Esophagus muscularis mucosa (tissue), 4 donors: ENCODE data around the gene USP22.

Source experiments
- EP300 ChIP-seq: sonication (generic); formaldehyde crosslinking; IDR thresholded peaks from one replicate; pipeline ENCODE4 v1.6.1; 2017; ENCODE audit warnings: antibody characterized with exemption
- POLR2AphosphoS5 ChIP-seq, 2 donors: sonication (generic); formaldehyde crosslinking; IDR thresholded peaks; one replicate each; pipeline ENCODE4 v1.6.1; 2017; ENCODE audit warnings: antibody characterized with exemption in 2 of 2
- TF ChIP-seq, protein P1 (sequence below), 3 experiments: fragments of 200-600 bp in 2 of 3; fragments of 450-650 bp in 1 of 3; sonication (generic) in 2 of 3; IDR thresholded peaks; one replicate each; pipeline ENCODE4 v1.5.1; 2017 to 2019; ENCODE audit warnings: antibody characterized with exemption in 3 of 3, mild to moderate bottlenecking in 2 of 3, moderate library complexity in 1 of 3

- TF ChIP-seq, protein P1, sequence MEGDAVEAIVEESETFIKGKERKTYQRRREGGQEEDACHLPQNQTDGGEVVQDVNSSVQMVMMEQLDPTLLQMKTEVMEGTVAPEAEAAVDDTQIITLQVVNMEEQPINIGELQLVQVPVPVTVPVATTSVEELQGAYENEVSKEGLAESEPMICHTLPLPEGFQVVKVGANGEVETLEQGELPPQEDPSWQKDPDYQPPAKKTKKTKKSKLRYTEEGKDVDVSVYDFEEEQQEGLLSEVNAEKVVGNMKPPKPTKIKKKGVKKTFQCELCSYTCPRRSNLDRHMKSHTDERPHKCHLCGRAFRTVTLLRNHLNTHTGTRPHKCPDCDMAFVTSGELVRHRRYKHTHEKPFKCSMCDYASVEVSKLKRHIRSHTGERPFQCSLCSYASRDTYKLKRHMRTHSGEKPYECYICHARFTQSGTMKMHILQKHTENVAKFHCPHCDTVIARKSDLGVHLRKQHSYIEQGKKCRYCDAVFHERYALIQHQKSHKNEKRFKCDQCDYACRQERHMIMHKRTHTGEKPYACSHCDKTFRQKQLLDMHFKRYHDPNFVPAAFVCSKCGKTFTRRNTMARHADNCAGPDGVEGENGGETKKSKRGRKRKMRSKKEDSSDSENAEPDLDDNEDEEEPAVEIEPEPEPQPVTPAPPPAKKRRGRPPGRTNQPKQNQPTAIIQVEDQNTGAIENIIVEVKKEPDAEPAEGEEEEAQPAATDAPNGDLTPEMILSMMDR (IDR thresholded peaks at IDR 0.05), result no peak
- TF ChIP-seq EP300, result no peak
- no peak for TF ChIP-seq POLR2AphosphoS5 (IDR thresholded peaks at IDR 0.05)
Measured at GRCh38 chr17:20982589-20983358, 60.0 kb downstream of the USP22 start.
